ENCODE data around the gene FBXL13. TPM values are rescaled to one million over a fixed set of nuclear protein-coding genes. Genes with fewer than 3 reads are reported as not detected.

The FBXL13 gene
- total and polyA plus RNA-seq, 2 of the 8 experiments (the other 6 are each of a cell fraction or from before 2014, with no cell fraction given) = 1.2 to 2.8 TPM

- H2BK20ac ChIP-seq (ENCODE audit: low read length) = no peak overlapping the region
- no peak overlapping the region for H4K91ac ChIP-seq (replicated peaks; ENCODE audit: insufficient read length, low read length)
- no peak overlapping the region for H3K14ac ChIP-seq (ENCODE audit: insufficient read length)
- no peak overlapping the region for H2BK12ac ChIP-seq (ENCODE audit: low read depth, low read length)
- POLR2A ChIA-PET (ENCODE audit: partially characterized antibody) = no interaction called here
- H3K4me1 ChIP-seq (replicated peaks in 1 of 4; ENCODE audit: control insufficient read depth in 3 of 4, insufficient read depth in 4 of 4, low read length in 3 of 4) = no peaks in the 10 kb centered on the region
- no peaks in the 10 kb centered on the region for H3K79me1 ChIP-seq (ENCODE audit: low read depth, low read length)
- no peaks in the 10 kb centered on the region for H3K27me3 ChIP-seq (replicated peaks in 1 of 4; ENCODE audit: control insufficient read depth in 3 of 4, extremely low read depth in 1 of 4, insufficient read depth in 3 of 4, low read length in 3 of 4)
- no peak overlapping the region for H3K27ac ChIP-seq (ENCODE audit: low read depth, low read length)
- H3K9me3 ChIP-seq (ENCODE audit: insufficient read depth in 2 of 2, low read depth in 1 of 2, low read length in 1 of 2) = no peaks in the 10 kb centered on the region
- H3K36me3 ChIP-seq (ENCODE audit: control insufficient read depth in 2 of 4, insufficient read depth in 4 of 4, low read length in 3 of 4) = no peaks in the 10 kb centered on the region
- no peak overlapping the region for H2BK15ac ChIP-seq (ENCODE audit: low read length)
- H2AFZ ChIP-seq (ENCODE audit: low read length) = no peak overlapping the region
- WGBS, 2 experiments (ENCODE audit: extremely low coverage in 1 of 2, insufficient coverage in 1 of 2, insufficient read length in 1 of 2, insufficient replicate concordance in 2 of 2, low coverage in 1 of 2, low lambda C conversion rate in 2 of 2, missing lambda C conversion rate in 1 of 2) = 93% methylated on average over 3 of the region's 3 CpGs; no CpG with 5 or more reads in 1 of the 2 experiments
- H2BK5ac ChIP-seq (ENCODE audit: low read depth, low read length) = no peak overlapping the region
- no peaks in the 10 kb centered on the region for H3K79me2 ChIP-seq (ENCODE audit: control insufficient read depth in 1 of 2, insufficient read depth in 2 of 2, low read length in 2 of 2)
- no peak overlapping the region for H3K4me3 ChIP-seq (ENCODE audit: extremely low read depth in 1 of 4, insufficient read depth in 2 of 4, low read depth in 3 of 4, low read length in 4 of 4)
- DNase-seq (ENCODE audit: low read depth in 1 of 2, low spot score in 2 of 2) = no peak
- no peak for FAIRE-seq
- no peak overlapping the region for H2AK5ac ChIP-seq (ENCODE audit: low read depth, low read length)
- no peak overlapping the region for H3K4ac ChIP-seq (replicated peaks; ENCODE audit: insufficient read length, low read depth, low read length)
- no peak overlapping the region for H3K18ac ChIP-seq (ENCODE audit: extremely low read depth, low read length)
- CTCF ChIA-PET (ENCODE audit: partially characterized antibody) = no interaction called here
- no peak for TF ChIP-seq SUZ12 (IDR thresholded peaks at IDR 0.05; ENCODE audit: low read length)
- no peak overlapping the region for H2BK120ac ChIP-seq (replicated peaks; ENCODE audit: low read depth, low read length)
- H3K9ac ChIP-seq (replicated peaks in 1 of 4; ENCODE audit: extremely low read depth in 1 of 4, low read depth in 3 of 4, low read length in 3 of 4) = no peak overlapping the region
- no peak overlapping the region for H4K8ac ChIP-seq (ENCODE audit: extremely low read depth, insufficient read depth, low read length)
- H4K5ac ChIP-seq (ENCODE audit: insufficient read length, low read depth, low read length) = no peak overlapping the region
- H3K56ac ChIP-seq (replicated peaks; ENCODE audit: insufficient read length, low read depth, low read length) = no peak overlapping the region
- no peak overlapping the region for H3K23ac ChIP-seq (ENCODE audit: insufficient read length)
- no peaks in the 10 kb centered on the region; the same call in 1 of the 2 replicates for H3K23me2 ChIP-seq (ENCODE audit: low read depth, low read length)
- H4K20me1 ChIP-seq (replicated peaks in 1 of 2; ENCODE audit: control insufficient read depth in 1 of 2, insufficient read depth in 2 of 2, low read length in 2 of 2) = no peaks in the 10 kb centered on the region
- no peak overlapping the region for H3K4me2 ChIP-seq (ENCODE audit: insufficient read depth in 1 of 2, low read depth in 2 of 2, low read length in 2 of 2)
Observed at GRCh38 chr7:102866535-102867215, 207.9 kb downstream of the FBXL13 start.

All from H1 (cell line).